ENCODE results near the gene GALM.
"Not testable (repeated sequence)": the region's sequence is repeated elsewhere in the genome, so short reads cannot be mapped to it uniquely, and the experiment has no call there.

GALM gene

DNA sequence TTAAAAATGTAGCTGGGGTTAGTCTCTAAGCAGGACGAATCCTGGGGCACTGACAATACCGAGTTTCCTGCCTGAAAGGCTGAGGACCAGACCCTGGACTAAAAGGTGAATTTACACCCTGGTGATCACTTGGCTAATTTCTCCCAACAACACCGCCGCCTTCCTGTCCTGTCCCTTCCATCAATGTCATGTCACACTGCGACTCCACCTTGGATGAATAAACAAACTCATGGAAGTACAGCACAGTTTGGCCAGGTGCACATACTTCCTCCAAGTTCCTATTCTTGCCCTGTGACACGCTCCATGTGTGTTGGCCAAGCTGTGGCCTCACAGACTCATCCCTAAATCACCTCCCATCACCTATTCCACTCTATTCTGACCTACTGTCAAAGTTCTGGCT lies 15.9 kb upstream of the GALM start:
- no peak for DNase-seq (ENCODE audit: low spot score)

DNA sequence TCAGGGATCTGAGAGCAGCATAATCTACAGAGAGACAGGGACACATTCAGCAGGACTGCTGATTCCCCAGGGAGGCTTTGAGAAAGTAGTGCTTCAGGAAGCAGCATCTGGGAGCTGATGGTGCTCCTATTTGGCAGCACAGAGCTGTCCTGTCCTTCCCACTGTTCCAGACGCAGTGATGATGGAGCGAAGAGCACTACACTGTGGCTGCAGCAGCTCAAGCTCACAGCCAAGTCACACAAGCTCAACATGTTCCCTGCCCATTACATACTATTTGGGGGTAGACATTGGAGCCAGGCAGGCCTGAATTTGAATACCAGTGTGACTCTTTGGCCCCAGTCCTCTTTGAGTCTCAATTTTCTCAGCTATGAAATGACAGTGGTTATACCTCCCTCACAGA lies 15.2 kb upstream of the GALM start:
- no peak for DNase-seq (ENCODE audit: low spot score)

DNA sequence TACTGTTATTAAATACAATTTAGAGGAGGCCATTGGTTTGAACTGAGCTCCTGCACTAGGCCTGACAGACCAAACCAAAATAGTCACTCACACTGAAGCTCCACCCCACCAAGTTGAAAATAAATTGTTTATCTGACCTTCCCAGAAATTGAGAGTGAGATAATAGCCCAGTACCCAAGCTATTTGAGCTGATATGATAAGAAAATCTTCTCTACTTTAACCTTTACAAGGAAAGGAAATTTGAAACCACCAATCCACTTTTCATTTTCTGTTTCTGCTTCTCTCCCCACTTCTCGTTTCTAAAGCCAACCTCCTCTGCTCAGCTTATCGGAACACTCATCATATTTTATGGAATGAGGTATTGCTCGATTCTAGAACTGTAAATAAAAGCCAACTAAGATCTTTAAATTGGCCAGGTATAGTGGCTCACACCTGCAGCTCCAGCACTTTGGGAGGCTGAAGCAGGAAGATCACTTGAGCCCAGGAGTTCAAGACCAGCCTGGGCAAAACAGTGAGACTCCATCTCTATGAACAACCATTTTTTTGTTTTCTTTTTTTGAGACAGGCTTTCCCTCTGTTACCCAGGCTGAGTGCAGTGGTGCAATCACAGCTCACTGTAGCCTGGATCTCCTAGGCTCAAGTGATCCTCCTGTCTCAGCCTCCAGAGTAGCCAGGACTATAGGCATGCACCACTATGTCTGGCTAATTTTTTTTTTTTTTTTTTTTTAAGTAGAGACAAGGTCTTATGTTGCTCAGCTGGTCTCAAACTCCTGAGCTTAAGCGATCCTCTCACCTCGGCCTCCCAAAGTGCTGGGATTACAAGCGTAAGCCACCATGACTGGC lies 13.3 kb upstream of the GALM start:
- DNase-seq (ENCODE audit: low spot score): no peak

DNA sequence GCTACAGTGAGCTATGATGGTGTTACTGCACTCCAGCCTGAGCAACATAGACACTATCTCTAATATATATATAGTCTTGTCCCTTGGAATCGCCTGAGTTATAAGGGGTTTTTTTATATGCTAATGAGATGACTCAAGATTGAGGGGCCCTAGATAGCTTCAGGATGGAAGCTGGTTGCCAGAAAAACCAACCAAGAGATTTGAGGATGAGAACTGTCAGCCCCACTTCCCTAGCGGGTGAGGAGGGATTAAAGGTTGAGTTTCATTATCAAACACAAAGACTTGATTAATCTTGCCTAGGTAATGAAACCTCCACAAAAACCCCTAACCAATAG lies 12.6 kb upstream of the GALM start:
- DNase-seq (ENCODE audit: low spot score): no peak

DNA sequence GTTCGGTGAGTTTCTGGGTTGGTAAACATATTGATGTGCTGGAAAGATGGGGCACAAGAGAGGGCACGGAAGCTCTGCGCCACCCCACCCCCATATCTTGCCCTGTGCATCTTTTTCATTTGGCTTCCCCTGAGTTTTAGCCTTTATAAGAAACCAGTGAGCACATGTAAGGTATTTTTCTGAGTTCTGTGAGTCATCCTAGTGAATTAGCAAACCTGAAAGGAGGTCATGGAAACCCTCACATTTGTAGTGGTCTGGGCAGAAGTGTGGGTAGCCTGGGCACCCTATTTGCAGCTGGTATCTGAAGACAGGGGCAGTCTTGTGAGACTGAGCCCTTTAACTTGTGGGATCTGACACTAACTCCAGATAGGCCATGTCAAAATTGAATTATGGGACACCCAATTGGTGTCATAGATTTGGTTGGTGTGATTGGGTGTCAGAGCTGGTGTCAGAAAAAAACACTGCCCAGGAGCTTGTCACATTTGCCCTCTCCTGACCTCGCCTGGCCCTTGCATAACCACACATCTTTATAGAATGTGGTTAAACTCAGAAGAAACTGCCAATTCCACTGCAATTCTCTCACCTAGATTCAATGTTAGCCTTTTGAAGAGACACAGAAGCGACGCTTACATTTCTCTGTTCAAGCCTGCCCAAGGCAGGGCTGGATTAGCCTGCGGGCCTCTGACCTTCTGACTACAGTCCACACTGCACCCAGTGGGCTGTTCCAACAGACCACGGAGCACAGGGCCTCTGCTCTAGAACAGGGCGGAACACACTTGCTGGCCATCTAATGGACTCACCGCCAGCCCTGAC lies 12.0 kb upstream of the GALM start:
- DNase-seq (ENCODE audit: low spot score): no peak

DNA sequence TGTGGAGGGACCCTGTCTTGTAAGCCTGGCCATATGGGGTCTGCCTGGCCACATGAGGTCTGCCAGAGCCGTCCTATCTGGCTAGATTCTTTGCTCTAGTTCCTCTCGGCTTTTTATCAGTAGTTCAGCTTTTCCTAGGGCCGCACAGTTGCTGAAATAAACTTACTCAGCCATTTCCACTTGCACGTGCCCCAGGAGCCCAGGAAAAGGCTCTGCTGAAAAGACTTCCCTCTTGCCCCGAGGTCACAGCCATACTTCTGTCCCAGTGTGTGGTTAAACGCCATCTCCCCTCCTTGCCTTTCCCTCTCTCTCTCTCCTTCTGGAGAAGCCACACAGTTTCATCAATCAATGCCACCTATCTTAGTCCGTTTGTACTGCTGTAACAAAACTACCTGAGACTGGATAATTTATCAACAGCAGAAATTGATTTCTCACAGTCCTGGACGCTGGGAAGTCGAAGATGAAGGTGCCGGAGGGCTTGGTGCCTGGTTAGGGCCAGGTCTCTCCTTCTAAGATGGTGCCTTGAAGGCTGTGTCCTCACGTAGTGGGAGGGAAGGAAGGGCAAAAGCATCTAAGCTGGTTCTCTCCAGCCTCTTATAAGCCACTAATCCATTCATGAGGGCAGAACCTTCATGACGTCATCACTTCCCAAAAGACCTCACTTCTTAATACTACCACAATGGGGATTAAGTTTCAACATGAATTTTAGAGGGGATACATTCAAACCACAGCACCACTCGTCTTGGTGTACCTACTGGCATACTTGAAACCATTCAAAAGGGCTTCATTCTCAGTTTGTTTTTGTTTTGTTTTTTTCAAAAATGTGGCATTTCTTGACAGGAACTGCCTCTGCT lies 11.2 kb upstream of the GALM start:
- DNase-seq (ENCODE audit: low spot score): no peak

DNA sequence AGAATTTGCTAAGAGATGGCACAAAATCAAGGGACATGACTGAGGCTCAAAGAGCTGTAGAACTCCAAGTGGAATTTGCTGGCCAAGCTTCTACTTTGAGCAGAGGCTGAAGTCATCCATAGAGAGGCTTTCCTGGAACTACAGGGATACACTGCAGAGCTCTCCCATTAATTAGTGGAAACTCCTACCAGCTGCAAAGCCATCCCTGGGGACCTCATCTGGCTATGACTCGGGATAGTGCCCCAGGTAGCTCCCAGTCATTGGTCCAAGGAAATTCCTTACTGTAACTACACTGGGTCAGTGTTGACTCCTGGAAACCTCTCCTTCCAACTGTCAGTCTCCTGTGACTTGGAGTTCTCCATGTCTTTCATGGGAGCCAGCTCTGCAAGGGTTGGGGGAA lies 10.5 kb upstream of the GALM start:
- DNase-seq (ENCODE audit: low spot score): no peak

DNA sequence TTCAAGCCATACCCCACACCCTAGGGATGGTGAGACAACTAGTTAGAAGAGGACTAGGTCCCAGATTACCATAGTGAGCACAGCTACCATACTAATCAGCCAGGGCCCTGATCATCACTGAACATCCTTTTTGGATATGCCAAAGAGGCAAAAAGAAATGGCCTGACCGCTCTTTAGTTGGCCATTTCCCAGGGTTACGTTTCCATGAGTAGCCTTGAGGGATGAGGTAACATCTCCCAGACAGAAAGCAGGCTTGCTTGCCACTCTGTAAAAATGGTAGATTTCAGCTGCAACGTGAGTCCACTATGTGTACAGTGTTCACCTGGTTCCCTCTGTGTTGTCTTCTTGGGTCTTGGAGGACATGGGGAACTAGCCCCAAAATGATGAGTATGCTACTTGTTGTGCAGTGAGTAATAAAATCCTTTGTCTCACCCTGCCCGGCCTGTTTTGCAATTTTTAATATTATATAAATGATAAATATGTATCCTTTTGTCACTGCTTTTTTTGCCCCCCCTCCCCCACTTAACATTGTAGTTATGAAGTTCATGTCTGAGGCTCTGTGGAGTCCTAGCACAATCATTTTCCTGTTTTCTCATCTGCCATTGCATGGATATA lies 8.9 kb upstream of the GALM start:
- no peak for DNase-seq (ENCODE audit: low spot score)

- no peak for DNase-seq (ENCODE audit: low spot score)
Measured at GRCh38 chr2:38658613-38659012, 7.3 kb upstream of the GALM start.

GRCh38 chr2:38659115-38659514 lies 6.8 kb upstream of the GALM start:
- DNase-seq (ENCODE audit: low spot score): no peak

GRCh38 chr2:38660282-38660681 lies 5.6 kb upstream of the GALM start:
- no peak for DNase-seq (ENCODE audit: low spot score)

GRCh38 chr2:38661306-38661705 lies 4.6 kb upstream of the GALM start:
- peak; percentile 18 for DNase-seq (ENCODE audit: low spot score)

- DNase-seq (ENCODE audit: low spot score): peak; percentile 15
Measured at GRCh38 chr2:38666556-38666910, 619 bp downstream of the GALM start.

DNA sequence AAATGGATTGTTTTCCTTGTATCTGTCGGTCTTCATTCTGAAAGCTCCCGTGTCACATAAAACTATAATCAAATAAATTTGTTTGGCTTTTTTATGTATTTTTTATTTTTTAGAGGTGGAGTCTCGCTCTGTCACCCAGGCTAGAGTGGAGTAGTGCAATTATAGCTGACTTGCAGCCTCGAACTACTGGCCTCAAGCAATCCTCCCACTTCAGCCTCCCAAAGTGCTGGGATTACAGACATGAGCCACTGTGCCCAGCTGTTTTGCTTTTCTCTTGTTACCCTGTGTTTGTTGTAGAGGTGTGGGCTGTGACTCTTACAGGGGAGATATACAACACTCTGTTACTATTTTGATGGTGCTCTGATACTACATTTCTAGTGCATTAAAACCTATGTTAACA lies 2.2 kb downstream of the GALM start:
- DNase-seq (ENCODE audit: low spot score): no peak

- DNase-seq (ENCODE audit: low spot score): no peak
Measured at GRCh38 chr2:38668779-38669479, 3.0 kb downstream of the GALM start.

GRCh38 chr2:38671303-38671702 lies 5.4 kb downstream of the GALM start:
- no peak for DNase-seq (ENCODE audit: low spot score)

- no peak for DNase-seq (ENCODE audit: low spot score)
Measured at GRCh38 chr2:38671946-38672345, 6.0 kb downstream of the GALM start.

DNA sequence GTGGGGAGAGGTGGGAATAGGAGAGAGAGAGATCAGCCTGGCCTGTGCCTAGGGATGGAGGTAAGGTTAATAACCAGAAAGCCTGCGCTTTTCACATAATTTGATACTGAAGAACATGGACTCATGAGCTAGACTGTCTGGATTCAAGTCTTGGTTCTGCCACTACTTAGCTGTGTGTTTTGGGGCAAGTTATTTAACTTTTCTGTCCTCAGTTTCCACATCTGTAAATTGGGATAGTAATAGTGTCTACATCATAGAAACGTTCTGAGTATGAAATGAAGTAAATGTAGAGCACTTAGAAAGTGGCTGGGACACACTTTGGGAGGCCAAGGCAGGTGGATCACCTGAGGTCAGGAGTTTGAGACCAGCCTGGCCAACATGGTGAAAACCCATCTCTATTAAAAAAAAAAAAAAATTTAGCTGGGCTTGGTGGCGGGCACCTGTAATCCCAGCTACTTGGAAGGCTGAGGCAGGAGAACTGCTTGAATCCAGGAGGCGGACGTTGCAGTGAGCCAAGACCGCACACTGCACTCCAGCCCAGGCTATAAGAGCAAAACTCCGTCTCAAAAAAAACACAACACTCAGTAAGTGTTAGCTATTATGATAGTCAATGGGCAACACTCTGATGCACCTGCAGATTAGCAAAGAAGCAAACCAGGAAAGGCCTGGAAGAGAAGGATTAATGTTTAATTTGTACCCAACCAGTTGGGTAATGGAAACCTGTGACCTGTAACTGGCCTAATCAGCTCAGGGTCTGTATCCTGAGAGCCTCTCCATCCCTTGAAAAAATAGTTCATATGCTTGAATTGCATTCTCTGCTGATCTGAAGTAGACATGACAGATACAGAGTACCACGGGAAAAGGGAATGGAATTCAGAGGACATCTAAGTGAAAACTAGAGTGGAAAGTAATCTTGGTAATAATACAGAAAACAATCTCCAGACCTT lies 6.8 kb downstream of the GALM start:
- no peak for DNase-seq (ENCODE audit: low spot score)

- no peak for DNase-seq (ENCODE audit: low spot score)
Measured at GRCh38 chr2:38676681-38677080, 10.8 kb downstream of the GALM start.

DNA sequence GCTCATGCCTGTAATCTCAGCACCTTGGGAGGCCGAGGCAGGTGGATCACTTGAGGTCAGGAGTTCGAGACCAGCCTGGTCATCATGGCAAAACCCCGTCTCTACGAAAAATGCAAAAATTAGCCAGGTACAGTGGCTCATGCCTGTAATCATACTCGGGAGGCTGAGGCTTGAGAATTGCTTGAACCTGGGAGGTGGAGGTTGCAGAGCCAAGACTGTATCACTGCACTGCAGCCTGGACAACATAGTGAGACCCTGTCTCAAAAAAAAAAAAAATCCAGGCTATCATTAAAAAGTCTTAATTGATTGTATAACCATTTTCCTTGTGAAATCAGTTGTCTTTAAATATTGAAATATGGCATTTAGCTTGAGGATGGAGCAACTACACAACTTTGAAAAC lies 15.0 kb downstream of the GALM start:
- not testable (repeated sequence) for DNase-seq (ENCODE audit: low spot score)

All from GM03348 (cell line).